ENCODE results near the gene CLTC.

DNA sequence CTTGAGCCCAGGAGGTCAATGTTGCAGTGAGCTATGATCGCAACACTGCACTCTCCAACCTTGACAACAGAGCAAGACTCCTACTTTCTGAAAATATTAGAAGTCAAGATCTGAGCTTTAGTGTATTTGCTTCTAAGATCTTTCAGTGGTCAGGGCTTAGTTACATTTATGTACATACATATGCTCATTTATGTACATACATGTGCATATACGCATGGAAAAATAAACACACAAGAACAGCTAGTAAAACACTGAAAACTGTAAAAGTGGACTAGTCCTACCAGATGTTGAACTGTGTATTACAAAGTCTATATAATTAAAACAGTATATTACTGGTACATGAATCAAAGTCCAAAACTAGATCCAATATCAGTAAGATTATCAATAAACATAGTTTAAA is 59.2 kb downstream of the CLTC start:
- no peak for TF ChIP-seq SUZ12 (IDR thresholded peaks at IDR 0.05)
- no peak for TF ChIP-seq FOXM1 (IDR thresholded peaks at IDR 0.05; ENCODE audit: borderline replicate concordance)
- TF ChIP-seq FOXA1 (IDR thresholded peaks at IDR 0.05): no peak
- no peak for TF ChIP-seq SP1 (IDR thresholded peaks at IDR 0.05)
- TF ChIP-seq BHLHE40 (IDR thresholded peaks at IDR 0.05; ENCODE audit: borderline replicate concordance): no peak
- no peak for TF ChIP-seq ARNT (IDR thresholded peaks at IDR 0.05)
- TF ChIP-seq NFRKB (IDR thresholded peaks at IDR 0.05): no peak
- TF ChIP-seq TARDBP (IDR thresholded peaks at IDR 0.05): no peak
